Parathyroid adenoma (tissue), 2 donors: Measurements from ENCODE around the gene WDR72.
"Not testable (repeated sequence)": the region's sequence is repeated elsewhere in the genome, so short reads cannot be mapped to it uniquely, and the experiment has no call there.

Experiments
- H2AFZ ChIP-seq: fragments of 300-600 bp; sonication (generic); one replicate; pipeline ENCODE4 v1.7.0; 2017; ENCODE audit warnings: antibody characterized with exemption, mild to moderate bottlenecking
- H3K27ac ChIP-seq: fragments of 300-600 bp; sonication (generic); one replicate; pipeline ENCODE4 v1.7.0; 2017
- H3K27me3 ChIP-seq: fragments of 300-600 bp; sonication (generic); one replicate; pipeline ENCODE4 v1.7.0; 2017; ENCODE audit warnings: low read length; ENCODE audit not compliant: control insufficient read depth, insufficient read depth
- H3K36me3 ChIP-seq: fragments of 300-600 bp; sonication (generic); one replicate; pipeline ENCODE4 v1.7.0; 2017; ENCODE audit warnings: low read length; ENCODE audit not compliant: control insufficient read depth, insufficient read depth
- H3K4me1 ChIP-seq: fragments of 300-600 bp; sonication (generic); one replicate; pipeline ENCODE4 v1.7.0; 2017; ENCODE audit warnings: control low read depth
- H3K4me2 ChIP-seq: fragments of 300-600 bp; sonication (generic); one replicate; pipeline ENCODE4 v1.7.0; 2017; ENCODE audit warnings: low read length
- H3K4me3 ChIP-seq: fragments of 300-600 bp; sonication (generic); one replicate; pipeline ENCODE4 v1.7.0; 2017; ENCODE audit warnings: low read depth, low read length
- H3K79me2 ChIP-seq: fragments of 300-600 bp; sonication (generic); one replicate; pipeline ENCODE4 v1.7.0; 2017; ENCODE audit warnings: control low read depth
- H3K9ac ChIP-seq: fragments of 300-600 bp; sonication (generic); one replicate; pipeline ENCODE4 v1.7.0; 2017; ENCODE audit warnings: mild to moderate bottlenecking
- H3K9me3 ChIP-seq: fragments of 300-600 bp; sonication (generic); one replicate; pipeline ENCODE4 v1.7.0; 2017; ENCODE audit warnings: low read length; ENCODE audit not compliant: control insufficient read depth
- CTCF ChIP-seq: fragments of 300-600 bp; sonication (generic); IDR thresholded peaks from one replicate; pipeline ENCODE4 v1.7.0; 2017; ENCODE audit warnings: antibody characterized with exemption, mild to moderate bottlenecking
- donor health status: primary hyperparathyroidism.

WDR72 gene

GRCh38 chr15:53549697-53550305, 209.7 kb downstream of the WDR72 start:
- Histone ChIP-seq H3K4me1 (no peaks in the 10 kb centered on the region), H3K27me3 (no peaks in the 10 kb centered on the region), H2AFZ (no peak overlapping the region), H3K9ac (no peak overlapping the region), H3K79me2 (no peaks in the 10 kb centered on the region), H3K4me2 (no peak overlapping the region), H3K9me3 (no peaks in the 10 kb centered on the region), H3K27ac (no peak overlapping the region), H3K36me3 (no peaks in the 10 kb centered on the region), H3K4me3 (no peak overlapping the region)
- no peak for TF ChIP-seq CTCF

- Histone ChIP-seq H3K4me1 (no peaks in the 10 kb centered on the region), H3K36me3 (no peaks in the 10 kb centered on the region), H3K27ac (no peak overlapping the region), H3K79me2 (no peaks in the 10 kb centered on the region), H3K27me3 (no peaks in the 10 kb centered on the region), H3K9me3 (no peaks in the 10 kb centered on the region), H3K9ac (no peak overlapping the region), H2AFZ (no peak overlapping the region), H3K4me3 (no peak overlapping the region), H3K4me2 (no peak overlapping the region)
- TF ChIP-seq CTCF, result no peak
Observed at GRCh38 chr15:53548236-53548635, 211.2 kb downstream of the WDR72 start.

- H3K27me3 ChIP-seq, H3K9me3 ChIP-seq, H3K4me2 ChIP-seq, H3K4me3 ChIP-seq, H3K4me1 ChIP-seq, H3K27ac ChIP-seq, H3K9ac ChIP-seq, H3K36me3 ChIP-seq, H3K79me2 ChIP-seq, H2AFZ ChIP-seq: not testable (repeated sequence)
Observed at GRCh38 chr15:53540626-53541300, 218.7 kb downstream of the WDR72 start.

- H3K4me3 ChIP-seq, result no peak overlapping the region
- H3K27me3 ChIP-seq, result no peaks in the 10 kb centered on the region
- no peak overlapping the region for H3K27ac ChIP-seq
- no peak overlapping the region for H3K9ac ChIP-seq
- no peak overlapping the region for H3K4me2 ChIP-seq
- H3K9me3 ChIP-seq, result no peaks in the 10 kb centered on the region
- no peaks in the 10 kb centered on the region for H3K36me3 ChIP-seq
- H2AFZ ChIP-seq, result no peak overlapping the region
- no peak for TF ChIP-seq CTCF
- H3K79me2 ChIP-seq, result no peaks in the 10 kb centered on the region
- no peaks in the 10 kb centered on the region for H3K4me1 ChIP-seq
Observed at GRCh38 chr15:53539878-53540277, 219.6 kb downstream of the WDR72 start.

- H3K9me3 ChIP-seq, result no peaks in the 10 kb centered on the region
- no peaks in the 10 kb centered on the region for H3K4me1 ChIP-seq
- no peak overlapping the region for H3K4me3 ChIP-seq
- H2AFZ ChIP-seq, result no peak overlapping the region
- no peaks in the 10 kb centered on the region for H3K79me2 ChIP-seq
- H3K9ac ChIP-seq, result no peak overlapping the region
- no peaks in the 10 kb centered on the region for H3K27me3 ChIP-seq
- no peak overlapping the region for H3K4me2 ChIP-seq
- TF ChIP-seq CTCF, result no peak
- H3K36me3 ChIP-seq, result no peaks in the 10 kb centered on the region
- no peak overlapping the region for H3K27ac ChIP-seq
Observed at GRCh38 chr15:53536479-53537120, 222.9 kb downstream of the WDR72 start.
